Spleen (tissue), 11 donors: ENCODE measurements around the gene IRS1. TPM values are rescaled to one million over a fixed set of nuclear protein-coding genes. Genes with fewer than 3 reads are reported as not detected.
A peak's percentile ranks its signal among the peaks of the same experiment; 100 is the strongest.

Experiments used
- DNase-seq: peaks from one replicate; pipeline ENCODE4 v3.0.0-alpha.2; 2020
- H3K27ac ChIP-seq, 8 donors: fragments of 200-600 bp; sonication (generic) in 7 of 8; 1 replicate in 4 of 8; 2 replicates in 4 of 8; pipeline versions ENCODE4 v1.5.0 to v1.8.0; 2016 to 2021; ENCODE audit warnings: inconsistent platforms in 4 of 8, mild to moderate bottlenecking in 4 of 8, moderate library complexity in 1 of 8
- H3K27me3 ChIP-seq, 7 donors: fragments of 200-600 bp; sonication (generic) in 6 of 7; replicated peaks in 1 of 7; 1 replicate in 4 of 7; 2 replicates in 3 of 7; pipeline versions ENCODE4 v1.5.0 to v1.8.0; 2016 to 2021; ENCODE audit warnings: inconsistent platforms in 3 of 7, mild to moderate bottlenecking in 1 of 7
- H3K36me3 ChIP-seq, 6 donors: fragments of 200-600 bp; sonication (generic) in 5 of 6; 1 replicate in 4 of 6; 2 replicates in 2 of 6; pipeline versions ENCODE4 v1.5.0 to v1.8.0; 2016 to 2021; ENCODE audit warnings: inconsistent platforms in 2 of 6
- H3K4me1 ChIP-seq, 6 donors: fragments of 200-600 bp; sonication (generic) in 5 of 6; 1 replicate in 3 of 6; 2 replicates in 3 of 6; pipeline versions ENCODE4 v1.5.0 to v1.8.0; 2016 to 2021; ENCODE audit warnings: inconsistent platforms in 3 of 6
- H3K4me3 ChIP-seq, 8 donors: fragments of 200-600 bp; sonication (generic) in 7 of 8; 1 replicate in 4 of 8; 2 replicates in 4 of 8; pipeline versions ENCODE4 v1.5.0 to v1.8.0; 2016 to 2021; ENCODE audit warnings: inconsistent platforms in 4 of 8, mild to moderate bottlenecking in 4 of 8, moderate library complexity in 2 of 8
- H3K9me3 ChIP-seq, 8 donors: fragments of 200-600 bp; sonication (generic) in 7 of 8; 1 replicate in 4 of 8; 2 replicates in 4 of 8; pipeline versions ENCODE4 v1.5.0 to v1.8.0; 2016 to 2021; ENCODE audit warnings: inconsistent platforms in 4 of 8
- POLR2A ChIP-seq, 3 donors: fragments of 450-650 bp; IDR thresholded peaks; one replicate each; pipeline ENCODE4 v1.5.1; 2017; ENCODE audit warnings: antibody characterized with exemption in 3 of 3, mild to moderate bottlenecking in 1 of 3
- POLR2AphosphoS5 ChIP-seq, 3 donors: sonication (generic); formaldehyde crosslinking; IDR thresholded peaks; one replicate each; pipeline ENCODE4 v1.5.1; 2017; ENCODE audit warnings: antibody characterized with exemption in 3 of 3
- WGBS, 5 donors: extraction: QIAGEN DNeasy Blood & Tissue Kit in 3 of 5; methylation state at CpG; one replicate each; pipeline versions ENCODE4 v1.1.5 to v1.1.7; 2013 to 2018; 5-methylcytosine and 5-hydroxymethylcytosine counted together
- intact Hi-C: fragments of 100-400 bp; cut with DNase I; formaldehyde crosslinking; loops from one replicate; pipeline ENCODE4 v1.15.0; 2023; ENCODE audit warnings: low total_unique reads
- polyA plus RNA-seq, 3 donors: library from polyadenylated mRNA; stranded (reverse); fragments of 200-250 nt; gene quantifications; one replicate each; pipeline ENCODE4 v1.2.1, GENCODE V29; 2013
- total RNA-seq, 7 donors: library from RNA; depleted of rRNA in 3 of 7; stranded (reverse); fragments of >200 nt in 3 of 7; fragmentation: NEBNext Ultra II Directional in 4 of 7; extraction: Animal tissue kit (Norgen Biotek cat#: 25700) in 4 of 7; gene quantifications; one replicate each; pipeline versions ENCODE4 v1.1.0 to v1.2.1, GENCODE V29; 2016 to 2021
- TF ChIP-seq, protein P1 (sequence below), 11 experiments: fragments of 200-600 bp in 7 of 11; fragments of 450-650 bp in 4 of 11; sonication (generic) in 4 of 11; IDR thresholded peaks in 8 of 11; conservative IDR thresholded peaks in 3 of 11; 1 replicate in 7 of 11; 2 replicates in 4 of 11; pipeline versions ENCODE4 v1.4.0 to v1.8.0; 2016 to 2021; ENCODE audit warnings: antibody characterized with exemption in 11 of 11, inconsistent platforms in 4 of 11, mild to moderate bottlenecking in 1 of 11
- donor health status: healthy with polysubstance abuse.
- donor health status: DM: no; HTN: no; CAD: no; lungs with moderate emphysema.
- donor health status: DM: no; HTN: no; CAD: no.
- donor health status: Bipolar disorder and iron deficiency.
- donor health status: healthy.
- donor health status: DM: no; HTN: no; CAD: no.
- donor health status: DM: yes; HTN: yes; CAD: no.

The IRS1 gene
- total and polyA plus RNA-seq, 10 donors: 0.89 to 11.6 (median 8.2) TPM

DNA sequence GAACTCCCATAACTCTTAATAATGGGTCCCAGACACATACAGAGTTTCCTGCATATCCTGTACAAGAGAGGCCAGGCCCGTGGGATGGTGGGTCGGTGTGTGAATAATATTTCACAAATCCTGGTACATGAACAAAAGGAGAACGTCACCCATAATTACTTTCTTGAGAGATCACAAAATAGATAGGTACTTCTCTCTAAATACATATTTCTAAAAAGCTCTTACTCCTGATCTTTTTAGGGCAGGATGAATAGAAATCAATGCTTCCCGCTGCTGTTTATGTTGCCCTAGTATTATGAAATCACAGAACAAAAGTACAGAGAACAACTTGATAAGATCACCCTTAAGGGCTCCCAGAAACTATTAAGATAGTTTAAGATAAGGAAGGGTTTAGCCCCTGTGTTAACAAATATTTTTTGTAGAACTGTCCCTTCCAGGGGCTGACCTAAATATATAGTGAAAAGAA is 5.4 kb downstream of the IRS1 start:
- intact Hi-C loops: no loop called here

DNA sequence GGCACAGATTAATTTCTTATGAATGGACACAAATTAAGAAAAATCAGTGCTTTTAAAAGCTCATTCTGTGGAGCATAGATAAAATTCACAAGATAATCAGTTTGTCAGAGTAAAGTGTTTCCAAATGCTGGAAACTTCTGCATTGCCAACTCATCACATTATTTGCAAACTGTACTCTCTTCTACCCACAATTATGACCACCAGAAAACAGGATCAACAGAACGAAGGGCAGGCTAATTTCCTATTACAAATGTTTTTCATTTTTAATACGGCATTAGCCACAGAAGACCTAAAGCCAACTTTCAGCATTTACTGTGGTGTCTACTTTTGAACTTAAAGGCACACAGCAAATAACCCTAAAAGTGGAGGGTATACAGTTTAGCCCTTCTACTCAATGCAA is 6.0 kb downstream of the IRS1 start:
- TF ChIP-seq POLR2AphosphoS5 (IDR thresholded peaks at IDR 0.05): no peak
- no peak for TF ChIP-seq POLR2A (IDR thresholded peaks at IDR 0.05)
- peak overlapping the region in 3 of 8 donors; percentile 20 to 86 (median 65) for H3K4me3 ChIP-seq
- intact Hi-C loops: no loop called here
- peak overlapping the region in 5 of 8 donors; percentile 33 to 94 (median 61) for H3K27ac ChIP-seq
- 41 to 76% (median 53%) methylated on average over 2 of the region's 2 CpGs for WGBS, 5 donors
- H3K9me3 ChIP-seq: no peaks in the 10 kb centered on the region
- no peak for DNase-seq
- no peaks in the 10 kb centered on the region for H3K36me3 ChIP-seq
- H3K27me3 ChIP-seq: peaks cover 0 to 23% (median 9%) of the 10 kb centered on the region in 7 donors
- peaks cover 4 to 88% (median 44%) of the 10 kb centered on the region in 6 donors for H3K4me1 ChIP-seq

More for the DNA sequence above, 5.4 kb downstream of the IRS1 start:
- Histone ChIP-seq H3K27ac (peak overlapping the region in 6 of 8 donors; percentile 26 to 94 (median 54)), H3K9me3 (no peaks in the 10 kb centered on the region), H3K27me3 (peaks cover 0 to 29% (median 14%) of the 10 kb centered on the region in 7 donors), H3K4me1 (peaks cover 4 to 92% (median 48%) of the 10 kb centered on the region in 6 donors), H3K36me3 (no peaks in the 10 kb centered on the region), H3K4me3 (peak overlapping the region in 5 of 8 donors; percentile 7 to 86 (median 20))
- TF ChIP-seq POLR2AphosphoS5 (IDR thresholded peaks at IDR 0.05) (no peak), POLR2A (IDR thresholded peaks at IDR 0.05) (no peak)
- TF ChIP-seq, protein P1, sequence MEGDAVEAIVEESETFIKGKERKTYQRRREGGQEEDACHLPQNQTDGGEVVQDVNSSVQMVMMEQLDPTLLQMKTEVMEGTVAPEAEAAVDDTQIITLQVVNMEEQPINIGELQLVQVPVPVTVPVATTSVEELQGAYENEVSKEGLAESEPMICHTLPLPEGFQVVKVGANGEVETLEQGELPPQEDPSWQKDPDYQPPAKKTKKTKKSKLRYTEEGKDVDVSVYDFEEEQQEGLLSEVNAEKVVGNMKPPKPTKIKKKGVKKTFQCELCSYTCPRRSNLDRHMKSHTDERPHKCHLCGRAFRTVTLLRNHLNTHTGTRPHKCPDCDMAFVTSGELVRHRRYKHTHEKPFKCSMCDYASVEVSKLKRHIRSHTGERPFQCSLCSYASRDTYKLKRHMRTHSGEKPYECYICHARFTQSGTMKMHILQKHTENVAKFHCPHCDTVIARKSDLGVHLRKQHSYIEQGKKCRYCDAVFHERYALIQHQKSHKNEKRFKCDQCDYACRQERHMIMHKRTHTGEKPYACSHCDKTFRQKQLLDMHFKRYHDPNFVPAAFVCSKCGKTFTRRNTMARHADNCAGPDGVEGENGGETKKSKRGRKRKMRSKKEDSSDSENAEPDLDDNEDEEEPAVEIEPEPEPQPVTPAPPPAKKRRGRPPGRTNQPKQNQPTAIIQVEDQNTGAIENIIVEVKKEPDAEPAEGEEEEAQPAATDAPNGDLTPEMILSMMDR (IDR thresholded peaks at IDR 0.05 in 8 of 11, conservative IDR thresholded peaks at IDR 0.05 in 3 of 11): no peak
- WGBS, 5 donors: 67 to 80% (median 79%) methylated on average over 4 of the region's 4 CpGs
- DNase-seq: no peak

DNA sequence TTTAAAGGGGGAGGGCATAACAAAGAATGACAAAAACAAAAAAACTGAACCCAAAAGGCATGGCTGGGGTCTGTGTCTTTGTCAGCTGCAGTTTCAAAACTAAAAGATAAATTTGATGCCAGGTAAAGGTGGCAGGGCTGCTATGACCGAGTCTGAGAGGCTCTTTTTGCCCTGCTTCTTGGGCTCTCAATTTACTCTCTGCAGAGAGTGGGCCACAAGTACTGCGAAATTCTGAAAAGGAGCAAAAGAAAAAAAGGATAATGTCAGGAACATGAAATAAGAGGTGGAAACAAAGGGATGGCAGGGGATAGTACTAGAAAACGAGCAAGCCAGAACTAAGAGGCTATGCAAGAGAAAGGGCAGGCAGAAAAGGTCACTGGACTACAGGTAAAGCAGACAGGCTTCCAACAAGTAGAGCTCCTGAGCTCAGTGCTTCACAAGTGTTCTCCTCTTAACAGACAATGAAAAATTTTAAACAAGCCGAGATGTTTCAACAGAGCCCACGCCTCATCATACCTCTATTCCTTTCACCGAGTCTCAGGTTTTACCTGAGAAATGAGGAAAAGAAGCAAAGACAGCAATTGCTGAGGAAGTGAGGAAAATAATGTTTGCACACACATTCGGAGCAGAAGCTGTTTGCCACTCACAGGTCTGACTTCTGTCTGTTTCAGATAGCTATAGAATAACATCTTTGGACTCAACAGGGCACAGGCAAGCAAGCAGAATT is 7.3 kb downstream of the IRS1 start:
- Histone ChIP-seq H3K4me1 (peaks cover 4 to 74% (median 36%) of the 10 kb centered on the region in 6 donors), H3K9me3 (no peaks in the 10 kb centered on the region), H3K27me3 (peaks cover 0 to 10% (median 0%) of the 10 kb centered on the region in 7 donors), H3K36me3 (no peaks in the 10 kb centered on the region), H3K4me3 (peak overlapping the region; percentile 43 to 86 (median 54)), H3K27ac (peak overlapping the region; percentile 9 to 94 (median 89))
- TF ChIP-seq POLR2AphosphoS5 (IDR thresholded peaks at IDR 0.05): no peak
- TF ChIP-seq, protein P1 (IDR thresholded peaks at IDR 0.05 in 8 of 11, conservative IDR thresholded peaks at IDR 0.05 in 3 of 11): no peak
- no peak for TF ChIP-seq POLR2A (IDR thresholded peaks at IDR 0.05)
- WGBS, 5 donors: 53 to 65% (median 60%) methylated on average over 7 of the region's 7 CpGs
- intact Hi-C loops: no loop called here
- no peak for DNase-seq

DNA sequence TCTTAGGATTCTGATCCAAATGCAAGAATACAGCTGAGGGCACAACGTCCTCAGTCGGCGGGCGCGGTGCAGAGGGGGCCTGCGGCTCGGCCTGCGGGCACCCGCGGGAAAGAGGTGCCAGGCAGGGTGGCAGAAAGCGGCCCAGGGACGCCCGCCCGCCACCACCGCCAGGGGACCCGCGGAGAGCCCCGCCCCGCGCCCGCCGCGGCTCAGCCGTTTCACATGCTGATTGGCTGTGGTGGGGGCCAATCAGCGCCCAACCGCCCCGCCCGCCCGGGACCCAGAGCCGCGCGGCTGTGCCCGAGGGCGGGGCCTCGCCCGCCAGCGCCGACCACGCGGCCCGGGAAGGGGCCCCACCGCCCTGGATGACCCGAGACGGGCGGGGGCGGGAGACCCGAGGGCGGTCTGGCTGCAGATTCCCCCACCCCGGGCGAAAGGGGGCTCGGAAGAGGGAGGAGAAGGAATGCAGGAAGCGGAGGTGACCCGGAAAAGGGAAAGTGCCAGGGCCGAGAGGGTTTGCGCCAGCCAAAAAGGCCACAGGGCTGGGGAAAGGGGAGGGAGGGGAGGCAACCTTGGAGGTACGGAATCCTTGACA is 8.0 kb downstream of the IRS1 start:
- no peaks in the 10 kb centered on the region for H3K9me3 ChIP-seq
- WGBS, 5 donors: 0 to 1% (median 0%) methylated on average over 27 to 56 of the region's 56 CpGs
- DNase-seq: peak; percentile 97
- intact Hi-C loops: no loop called here
- TF ChIP-seq, protein P1 (IDR thresholded peaks at IDR 0.05 in 8 of 11, conservative IDR thresholded peaks at IDR 0.05 in 3 of 11): peak; percentile 32 to 75 (median 60)
- TF ChIP-seq POLR2AphosphoS5 (IDR thresholded peaks at IDR 0.05): peak; percentile 80 to 88 (median 87)
- peak in 2 of 3 donors; percentile 30 to 40 for TF ChIP-seq POLR2A (IDR thresholded peaks at IDR 0.05)
- no peaks in the 10 kb centered on the region for H3K36me3 ChIP-seq
- H3K4me3 ChIP-seq: peak overlapping the region; percentile 43 to 86 (median 54)
- H3K27ac ChIP-seq: peak overlapping the region; percentile 85 to 94 (median 89)
- peaks cover 4 to 67% (median 36%) of the 10 kb centered on the region in 6 donors for H3K4me1 ChIP-seq
- H3K27me3 ChIP-seq: peaks cover 0 to 3% (median 0%) of the 10 kb centered on the region in 7 donors
